ENCODE data around the gene SNCAIP. TPM values are rescaled to one million over a fixed set of nuclear protein-coding genes. Genes with fewer than 3 reads are reported as not detected.

SNCAIP gene
- not detected in 5 replicates for total RNA-seq (2022; extraction: Qiagen RNA extraction; ENCODE audit: low read depth)

GRCh38 chr5:122311961-122312590, at the start of gene SNCAIP:
Gene SNCAIP (plus strand): TSS chr5:122312237. CDS start chr5:122391135, 78,898 bp downstream.

Other genes with a start within 250 kb of the SNCAIP start
- gene LOX, start 234.0 kb upstream of the SNCAIP start, total RNA-seq (2022; extraction: Qiagen RNA extraction; ENCODE audit: low read depth): 0.76 to 1.7 TPM (median 1.4 TPM) in 5 replicates
- gene ZNF474, start 182.7 kb upstream of the SNCAIP start, total RNA-seq (2022; extraction: Qiagen RNA extraction; ENCODE audit: low read depth): 0.12 to 0.49 TPM (median 0.31 TPM) in 4 of 5 replicates, not detected in the other

Measured in A549 treated with ZK216348 at 1 μM for 4 hours (cell line).